ENCODE results near the gene C1orf74.

- TF ChIP-seq CTCF (IDR thresholded peaks at IDR 0.05) (no peak), ZNF671 (CRISPR knock-in tag; IDR thresholded peaks at IDR 0.05) (no peak), KAT7 (CRISPR knock-in tag; IDR thresholded peaks at IDR 0.05; ENCODE audit: borderline replicate concordance) (no peak), ESRRA (CRISPR knock-in tag; IDR thresholded peaks at IDR 0.05; ENCODE audit: borderline replicate concordance) (no peak), ZNF263 (CRISPR knock-in tag; IDR thresholded peaks at IDR 0.05; ENCODE audit: low read depth) (no peak), SP1 (CRISPR knock-in tag; conservative IDR thresholded peaks at IDR 0.05) (no peak)
Observed at GRCh38 chr1:209808059-209808581, 23.8 kb upstream of the C1orf74 start.

Data from WTC11 (cell line).